HFFc6 (cell line): Measurements from ENCODE around the gene MCF2L. TPM values are rescaled to one million over a fixed set of nuclear protein-coding genes. Genes with fewer than 3 reads are reported as not detected.
"Not testable (repeated sequence)": the region's sequence is repeated elsewhere in the genome, so short reads cannot be mapped to it uniquely, and the experiment has no call there.

Experiments used
- DNase-seq: peaks from one replicate; pipeline ENCODE4 v3.0.0-alpha.2; 2018
- H3K27ac Mint-ChIP-seq: 2 replicates; pipeline ENCODE4 v1.8.0; 2020; ENCODE audit warnings: mild to moderate bottlenecking, mixed read lengths
- H3K27me3 Mint-ChIP-seq: 2 replicates; pipeline ENCODE4 v1.8.0; 2021; ENCODE audit warnings: mild to moderate bottlenecking, moderate library complexity, mixed read lengths; ENCODE audit not compliant: insufficient read depth
- H3K36me3 Mint-ChIP-seq: 2 replicates; pipeline ENCODE4 v1.8.0; 2021; ENCODE audit warnings: low read depth, mixed read lengths
- H3K4me1 Mint-ChIP-seq: 2 replicates; pipeline ENCODE4 v1.8.0; 2020; ENCODE audit warnings: low read depth, mixed read lengths
- H3K4me3 Mint-ChIP-seq: 2 replicates; pipeline ENCODE4 v1.8.0; 2020; ENCODE audit warnings: mild to moderate bottlenecking, moderate library complexity, mixed read lengths
- H3K9me3 Mint-ChIP-seq: 2 replicates; pipeline ENCODE4 v1.8.0; 2020; ENCODE audit warnings: mild to moderate bottlenecking, mixed read lengths
- CTCF ChIP-seq: fragments of 200-600 bp; sonication (generic); IDR thresholded peaks from 2 replicates; pipeline ENCODE4 v1.5.0; 2021; ENCODE audit warnings: antibody characterized with exemption, mild to moderate bottlenecking
- total RNA-seq, 6 experiments: library from RNA; stranded (reverse); fragmentation: NEBNext Ultra II Directional; extraction: Animal tissue kit (Norgen Biotek cat#: 25700); gene quantifications; 2 replicates in 1 of 6; 3 replicates in 5 of 6; pipeline ENCODE4 v1.2.3, GENCODE V29; 2021

MCF2L gene
- total RNA-seq, 6 experiments from 2014 or later = not detected

GRCh38 chr13:113077953-113078901, 109.2 kb downstream of the MCF2L start:
- Mint-ChIP-seq H3K36me3 (no peaks in the 10 kb centered on the region), H3K27me3 (peaks cover 14% of the 10 kb centered on the region), H3K27ac (no peak overlapping the region), H3K9me3 (no peaks in the 10 kb centered on the region), H3K4me1 (no peaks in the 10 kb centered on the region), H3K4me3 (no peak overlapping the region)
- TF ChIP-seq CTCF = no peak
- DNase-seq = no peak

DNA sequence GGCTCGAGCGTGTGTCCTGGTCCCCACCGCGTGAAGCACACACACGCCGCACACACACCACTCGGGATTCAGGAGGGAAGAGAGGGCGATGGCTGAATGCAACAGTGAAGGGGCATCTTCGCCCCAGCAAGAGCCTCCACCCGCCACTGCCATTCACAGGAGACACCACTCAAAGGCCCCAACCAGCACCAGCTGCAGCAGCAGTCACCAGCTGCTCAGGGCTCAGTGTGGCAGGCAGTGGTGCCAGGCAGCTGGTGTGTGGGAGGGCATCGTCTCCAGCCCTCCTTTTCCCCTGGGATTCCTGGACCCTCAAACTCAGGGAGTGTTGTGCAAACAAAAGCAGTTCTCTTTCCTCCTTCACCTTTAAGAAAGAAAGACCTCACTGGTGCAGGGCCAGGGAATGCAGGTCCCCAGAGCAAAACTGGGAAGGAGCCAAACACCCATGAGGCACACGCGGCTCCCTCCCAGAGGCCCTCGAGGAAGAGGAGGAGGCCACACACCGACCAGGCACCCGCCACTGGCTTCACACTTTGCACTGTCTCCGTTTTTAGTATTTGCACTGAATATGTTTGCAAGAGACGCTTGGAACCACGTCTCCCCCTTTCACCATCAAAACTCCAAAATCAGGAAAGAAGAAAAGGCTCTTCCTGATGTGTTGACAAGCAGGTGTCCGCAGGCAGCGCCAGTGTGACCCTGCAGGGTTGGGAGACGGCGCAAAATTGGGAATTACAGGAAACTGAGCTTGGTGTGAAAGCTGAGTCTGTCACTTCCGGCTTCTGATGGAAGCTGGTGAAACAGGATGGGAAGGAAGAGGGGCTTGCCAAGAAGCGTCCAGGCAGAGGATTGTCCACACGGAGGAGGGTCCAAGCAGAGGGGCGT, 110.1 kb downstream of the MCF2L start:
- H3K27ac Mint-ChIP-seq = no peak overlapping the region
- H3K27me3 Mint-ChIP-seq = peaks cover 20% of the 10 kb centered on the region
- no peak for TF ChIP-seq CTCF
- no peak overlapping the region for H3K4me3 Mint-ChIP-seq
- no peak for DNase-seq
- H3K9me3 Mint-ChIP-seq = no peaks in the 10 kb centered on the region
- H3K4me1 Mint-ChIP-seq = no peaks in the 10 kb centered on the region
- H3K36me3 Mint-ChIP-seq = no peaks in the 10 kb centered on the region

DNA sequence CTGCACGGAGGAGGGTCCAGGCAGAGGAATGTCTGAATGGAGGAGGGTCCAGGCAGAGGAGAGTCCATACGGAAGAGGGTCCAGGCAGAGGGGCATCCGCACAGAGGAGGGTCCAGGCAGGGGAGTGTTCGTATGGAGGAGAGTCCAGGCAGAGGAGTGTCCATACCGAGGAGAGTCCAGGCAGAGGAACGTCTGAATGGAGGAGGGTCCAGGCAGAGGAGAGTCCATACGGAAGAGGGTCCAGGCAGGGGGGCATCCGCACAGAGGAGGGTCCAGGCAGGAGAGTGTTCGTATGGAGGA, 110.7 kb downstream of the MCF2L start:
- H3K9me3 Mint-ChIP-seq = not testable (repeated sequence)

GRCh38 chr13:113080361-113080831, 111.4 kb downstream of the MCF2L start:
- no peaks in the 10 kb centered on the region for H3K4me1 Mint-ChIP-seq
- no peak for TF ChIP-seq CTCF
- H3K27me3 Mint-ChIP-seq = peaks cover 21% of the 10 kb centered on the region
- H3K4me3 Mint-ChIP-seq = no peak overlapping the region
- no peaks in the 10 kb centered on the region for H3K9me3 Mint-ChIP-seq
- no peaks in the 10 kb centered on the region for H3K36me3 Mint-ChIP-seq
- no peak for DNase-seq
- H3K27ac Mint-ChIP-seq = no peak overlapping the region

More for the DNA sequence above, 110.7 kb downstream of the MCF2L start:
- peaks cover 21% of the 10 kb centered on the region for H3K27me3 Mint-ChIP-seq
- DNase-seq, H3K4me3 Mint-ChIP-seq, H3K4me1 Mint-ChIP-seq, H3K27ac Mint-ChIP-seq, H3K36me3 Mint-ChIP-seq: not testable (repeated sequence)

- Mint-ChIP-seq H3K4me3 (no peak overlapping the region), H3K36me3 (no peaks in the 10 kb centered on the region), H3K9me3 (no peaks in the 10 kb centered on the region), H3K4me1 (no peaks in the 10 kb centered on the region), H3K27me3 (peaks cover 21% of the 10 kb centered on the region), H3K27ac (no peak overlapping the region)
- no peak for TF ChIP-seq CTCF
- no peak for DNase-seq
Observed at GRCh38 chr13:113080901-113081521, 112.0 kb downstream of the MCF2L start.
